Esophagus muscularis mucosa (tissue), 3 donors: Measurements from ENCODE around the gene HEATR5A.

Source experiments
- POLR2A ChIP-seq: fragments of 450-650 bp; IDR thresholded peaks from one replicate; pipeline ENCODE4 v1.6.1; 2017; ENCODE audit warnings: antibody characterized with exemption, moderate library complexity, mild to moderate bottlenecking, low read depth
- TF ChIP-seq, protein P1 (sequence below), 3 experiments: fragments of 200-600 bp in 2 of 3; fragments of 450-650 bp in 1 of 3; sonication (generic) in 2 of 3; IDR thresholded peaks; one replicate each; pipeline ENCODE4 v1.5.1; 2017 to 2019; ENCODE audit warnings: antibody characterized with exemption in 3 of 3, mild to moderate bottlenecking in 2 of 3, moderate library complexity in 1 of 3

DNA sequence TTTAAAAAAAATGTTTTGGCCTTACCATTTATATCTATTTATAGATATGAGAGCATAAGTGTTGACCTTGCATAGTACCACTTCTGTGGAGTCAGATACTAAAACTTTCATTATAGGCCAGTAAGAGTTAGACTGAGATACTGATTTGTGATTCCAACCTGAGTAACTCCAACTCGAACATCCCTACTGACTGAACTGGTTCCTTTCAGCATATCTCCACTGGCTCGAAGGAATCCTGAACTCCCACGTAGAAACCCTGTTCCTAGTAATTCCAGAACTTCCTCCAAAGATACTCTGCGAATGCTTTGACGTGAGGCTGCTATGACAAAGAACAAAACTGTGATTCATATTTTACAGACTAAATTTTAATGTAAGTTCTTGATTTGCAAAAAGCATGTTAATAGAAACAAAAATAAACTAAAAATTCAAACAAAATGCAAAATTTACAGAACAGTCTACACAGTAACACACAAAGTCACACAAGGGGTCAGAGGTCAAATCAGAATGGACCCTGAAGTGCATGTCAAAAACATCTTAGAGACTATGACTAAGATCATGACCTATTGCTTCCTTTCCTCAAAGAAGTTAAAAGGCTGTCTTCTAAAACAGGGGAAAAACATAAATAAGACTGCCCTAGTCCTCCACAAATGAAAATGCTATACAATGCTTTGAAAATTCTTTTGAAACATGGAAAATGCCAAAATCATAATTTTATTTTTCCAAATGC lies 31.5 kb downstream of the HEATR5A start:
- TF ChIP-seq, protein P1, sequence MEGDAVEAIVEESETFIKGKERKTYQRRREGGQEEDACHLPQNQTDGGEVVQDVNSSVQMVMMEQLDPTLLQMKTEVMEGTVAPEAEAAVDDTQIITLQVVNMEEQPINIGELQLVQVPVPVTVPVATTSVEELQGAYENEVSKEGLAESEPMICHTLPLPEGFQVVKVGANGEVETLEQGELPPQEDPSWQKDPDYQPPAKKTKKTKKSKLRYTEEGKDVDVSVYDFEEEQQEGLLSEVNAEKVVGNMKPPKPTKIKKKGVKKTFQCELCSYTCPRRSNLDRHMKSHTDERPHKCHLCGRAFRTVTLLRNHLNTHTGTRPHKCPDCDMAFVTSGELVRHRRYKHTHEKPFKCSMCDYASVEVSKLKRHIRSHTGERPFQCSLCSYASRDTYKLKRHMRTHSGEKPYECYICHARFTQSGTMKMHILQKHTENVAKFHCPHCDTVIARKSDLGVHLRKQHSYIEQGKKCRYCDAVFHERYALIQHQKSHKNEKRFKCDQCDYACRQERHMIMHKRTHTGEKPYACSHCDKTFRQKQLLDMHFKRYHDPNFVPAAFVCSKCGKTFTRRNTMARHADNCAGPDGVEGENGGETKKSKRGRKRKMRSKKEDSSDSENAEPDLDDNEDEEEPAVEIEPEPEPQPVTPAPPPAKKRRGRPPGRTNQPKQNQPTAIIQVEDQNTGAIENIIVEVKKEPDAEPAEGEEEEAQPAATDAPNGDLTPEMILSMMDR (IDR thresholded peaks at IDR 0.05), result no peak
- no peak for TF ChIP-seq POLR2A
